Measurements from ENCODE around the gene LRIT1. TPM values are rescaled to one million over a fixed set of nuclear protein-coding genes. Genes with fewer than 3 reads are reported as not detected.

The LRIT1 gene
- total RNA-seq, 1 experiment from 2014 or later, result not detected

GRCh38 chr10:84197643-84198042 lies 43.7 kb downstream of the LRIT1 start:
- Histone ChIP-seq H3K27ac (ENCODE audit: low read depth, low read length) (no peak overlapping the region), H3K9ac (ENCODE audit: low read length) (no peak overlapping the region), H3K4me2 (ENCODE audit: low read length) (no peak overlapping the region), H3K27me3 (ENCODE audit: insufficient read depth, low read length) (peaks cover 19% of the 10 kb centered on the region), H3K36me3 (ENCODE audit: control insufficient read depth in 1 of 2, insufficient read depth in 2 of 2, low read length in 2 of 2) (no peaks in the 10 kb centered on the region), H3K9me2 (ENCODE audit: insufficient read depth) (no peaks in the 10 kb centered on the region), H3K79me2 (ENCODE audit: insufficient read depth, low read length) (no peaks in the 10 kb centered on the region), H4K20me1 (ENCODE audit: insufficient read depth) (no peaks in the 10 kb centered on the region), H3K9me3 (ENCODE audit: control insufficient read depth in 1 of 2, insufficient read depth in 1 of 2, low read depth in 1 of 2, low read length in 2 of 2) (no peaks in the 10 kb centered on the region), H2AFZ (ENCODE audit: low read depth, low read length, poor library complexity, severe bottlenecking) (no peak overlapping the region), H3K4me3 (replicated peaks in 1 of 2; ENCODE audit: low read depth in 1 of 2, low read length in 2 of 2) (no peak overlapping the region), H3K4me1 (ENCODE audit: control insufficient read depth in 1 of 2, insufficient read depth in 2 of 2, low read length in 2 of 2) (no peaks in the 10 kb centered on the region)
- TF ChIP-seq EZH2phosphoT487 (IDR thresholded peaks at IDR 0.05; ENCODE audit: borderline replicate concordance) (no peak), EGR1 (IDR thresholded peaks at IDR 0.05; ENCODE audit: low read depth) (no peak), CTCF (IDR thresholded peaks at IDR 0.05 in 2 of 3, conservative IDR thresholded peaks at IDR 0.05 in 1 of 3; ENCODE audit: borderline replicate concordance in 1 of 3, insufficient read depth in 1 of 3, low read depth in 2 of 3, low read length in 2 of 3) (no peak), TCF7L2 (IDR thresholded peaks at IDR 0.05; ENCODE audit: borderline replicate concordance, extremely low read depth, insufficient read depth, insufficient read length) (no peak), CBX3 (IDR thresholded peaks at IDR 0.05; ENCODE audit: low read depth) (no peak), SIN3A (IDR thresholded peaks at IDR 0.05; ENCODE audit: low read depth) (no peak), ELF1 (IDR thresholded peaks at IDR 0.05; ENCODE audit: borderline replicate concordance, low read depth) (no peak), YY1 (IDR thresholded peaks at IDR 0.05; ENCODE audit: extremely low read depth, insufficient replicate concordance, low read depth, low read length) (no peak), SRF (IDR thresholded peaks at IDR 0.05; ENCODE audit: low read depth) (no peak), FOSL1 (IDR thresholded peaks at IDR 0.05; ENCODE audit: low read depth) (no peak), SP1 (IDR thresholded peaks at IDR 0.05; ENCODE audit: low read depth) (no peak)
- CTCF ChIA-PET, result no interaction called here
- RAD21 ChIA-PET (ENCODE audit: low non-redundant PET in 1 of 2, low total read pairs in 2 of 2, uncharacterized antibody in 2 of 2, unreplicated experiment in 2 of 2), result no interaction called here
- no peak for ATAC-seq
- BruUV-seq (replicated peaks), result no TSS peak
- intact Hi-C loops (cut with micrococcal nuclease), result no loop called here
- DNase-seq (ENCODE audit: low read depth, low spot score), result no peak
- POLR2A ChIA-PET, result no interaction called here

Data from HCT116 (cell line).